ENCODE measurements around the gene PACS2. TPM values are rescaled to one million over a fixed set of nuclear protein-coding genes. Genes with fewer than 3 reads are reported as not detected.

PACS2 gene
- total RNA-seq = 10 to 100 TPM; 55.0 to 59.7 TPM

DNA sequence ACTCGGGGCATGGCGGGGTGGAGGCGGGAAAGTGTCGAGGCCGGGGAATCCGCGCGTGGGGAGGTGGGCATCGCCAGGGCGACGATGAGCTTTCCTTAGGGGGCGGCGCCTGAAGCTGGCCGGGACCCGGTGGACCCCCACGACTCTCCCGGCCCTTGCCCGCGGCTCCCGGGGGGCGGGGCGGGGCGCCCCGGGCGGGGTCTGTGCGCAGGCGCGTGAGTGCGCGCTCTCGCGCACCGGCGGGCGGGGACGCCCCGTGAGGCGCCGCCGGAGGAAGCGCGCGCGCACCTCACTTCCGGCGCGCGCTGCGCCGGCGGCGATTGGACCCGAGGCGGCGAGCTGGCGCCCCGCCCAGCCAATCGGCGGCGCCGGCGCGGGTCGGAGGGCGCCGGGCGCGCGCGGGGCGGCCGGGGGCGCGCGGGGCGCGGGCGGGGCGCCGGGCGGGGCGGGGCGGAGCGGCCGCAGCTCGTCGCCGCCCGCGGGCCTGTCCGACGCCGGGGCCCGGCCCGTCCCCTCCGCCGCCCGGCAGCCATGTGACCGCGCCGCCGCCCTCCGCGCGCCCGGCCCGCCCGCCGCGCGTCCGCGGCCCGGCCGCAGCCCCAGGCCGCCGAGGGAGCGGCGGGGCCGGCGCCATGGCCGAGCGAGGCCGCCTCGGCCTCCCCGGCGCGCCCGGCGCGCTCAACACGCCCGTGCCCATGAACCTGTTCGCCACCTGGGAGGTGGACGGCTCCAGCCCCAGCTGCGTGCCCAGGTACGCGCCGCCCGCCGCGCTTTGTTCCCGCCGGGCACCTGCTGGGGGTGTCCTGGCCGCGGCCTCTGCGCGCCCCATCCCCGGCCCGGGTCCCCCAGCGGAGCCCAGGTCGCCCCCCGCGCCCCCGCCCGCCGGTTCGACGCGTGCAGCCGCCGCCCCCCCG is at the start of gene PACS2:
Gene PACS2 (plus strand): TSS at position 462 of the 914 bp plus-strand sequence. CDS start 171 bp downstream, at position 633.
- Histone ChIP-seq H3K4me1 (peaks cover 0 to 40% of the 10 kb centered on the region in 2 donors), H3K27ac (peak within 1 kb of the TSS; percentile 94 to 99), H3K9me3 (no peaks in the 10 kb centered on the region), H3K36me3 (no peaks in the 10 kb centered on the region), H3K27me3 (no peaks in the 10 kb centered on the region), H3K4me3 (peak within 1 kb of the TSS; percentile 79 to 83)
- TF ChIP-seq, protein P1, sequence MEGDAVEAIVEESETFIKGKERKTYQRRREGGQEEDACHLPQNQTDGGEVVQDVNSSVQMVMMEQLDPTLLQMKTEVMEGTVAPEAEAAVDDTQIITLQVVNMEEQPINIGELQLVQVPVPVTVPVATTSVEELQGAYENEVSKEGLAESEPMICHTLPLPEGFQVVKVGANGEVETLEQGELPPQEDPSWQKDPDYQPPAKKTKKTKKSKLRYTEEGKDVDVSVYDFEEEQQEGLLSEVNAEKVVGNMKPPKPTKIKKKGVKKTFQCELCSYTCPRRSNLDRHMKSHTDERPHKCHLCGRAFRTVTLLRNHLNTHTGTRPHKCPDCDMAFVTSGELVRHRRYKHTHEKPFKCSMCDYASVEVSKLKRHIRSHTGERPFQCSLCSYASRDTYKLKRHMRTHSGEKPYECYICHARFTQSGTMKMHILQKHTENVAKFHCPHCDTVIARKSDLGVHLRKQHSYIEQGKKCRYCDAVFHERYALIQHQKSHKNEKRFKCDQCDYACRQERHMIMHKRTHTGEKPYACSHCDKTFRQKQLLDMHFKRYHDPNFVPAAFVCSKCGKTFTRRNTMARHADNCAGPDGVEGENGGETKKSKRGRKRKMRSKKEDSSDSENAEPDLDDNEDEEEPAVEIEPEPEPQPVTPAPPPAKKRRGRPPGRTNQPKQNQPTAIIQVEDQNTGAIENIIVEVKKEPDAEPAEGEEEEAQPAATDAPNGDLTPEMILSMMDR (IDR thresholded peaks at IDR 0.05) = no peak
- peak; percentile 68 for DNase-seq (ENCODE audit: low spot score)

DNA sequence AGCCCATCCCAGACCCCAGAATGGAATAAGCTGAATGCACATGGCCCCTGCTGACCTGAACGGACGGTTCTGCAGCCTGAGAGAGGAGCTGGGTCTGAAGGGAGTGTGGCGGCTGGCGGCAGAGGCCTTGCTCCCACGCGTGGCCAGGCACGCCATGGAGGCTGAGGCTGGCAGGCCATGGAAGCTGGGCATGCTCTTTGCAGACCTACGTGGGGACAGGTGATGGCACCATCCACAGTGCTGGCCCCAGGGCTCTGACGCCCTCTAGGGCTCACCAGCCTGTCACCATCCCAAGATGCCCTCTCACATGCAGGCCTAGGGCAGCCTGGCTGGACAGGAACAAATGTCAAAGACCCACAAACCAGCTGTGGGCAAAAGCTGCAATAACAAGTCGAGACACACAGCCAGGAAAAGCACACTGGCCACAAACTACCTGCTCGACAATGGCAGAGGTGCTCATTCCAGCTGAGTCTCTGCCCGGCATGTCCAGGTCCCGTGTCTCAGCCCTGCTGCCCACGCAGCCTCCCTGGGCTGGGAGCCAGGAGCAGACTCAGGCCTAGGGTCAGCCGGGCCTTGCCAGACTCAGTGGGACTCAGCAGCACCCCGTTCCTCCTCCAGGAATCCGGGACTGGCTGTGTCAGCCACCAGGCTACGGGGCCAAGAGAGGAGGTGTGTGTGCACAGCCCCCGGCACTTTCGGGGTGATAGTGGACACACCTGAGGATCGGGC is 46.6 kb upstream of the PACS2 start:
- TF ChIP-seq, protein P1 (IDR thresholded peaks at IDR 0.05) = peak in 1 of 2 donors; percentile 25
- H3K9me3 ChIP-seq = no peaks in the 10 kb centered on the region
- H3K27ac ChIP-seq = no peak overlapping the region
- no peaks in the 10 kb centered on the region for H3K36me3 ChIP-seq
- no peak overlapping the region for H3K4me3 ChIP-seq
- H3K27me3 ChIP-seq = no peaks in the 10 kb centered on the region
- no peaks in the 10 kb centered on the region for H3K4me1 ChIP-seq
- no peak for DNase-seq (ENCODE audit: low spot score)

DNA sequence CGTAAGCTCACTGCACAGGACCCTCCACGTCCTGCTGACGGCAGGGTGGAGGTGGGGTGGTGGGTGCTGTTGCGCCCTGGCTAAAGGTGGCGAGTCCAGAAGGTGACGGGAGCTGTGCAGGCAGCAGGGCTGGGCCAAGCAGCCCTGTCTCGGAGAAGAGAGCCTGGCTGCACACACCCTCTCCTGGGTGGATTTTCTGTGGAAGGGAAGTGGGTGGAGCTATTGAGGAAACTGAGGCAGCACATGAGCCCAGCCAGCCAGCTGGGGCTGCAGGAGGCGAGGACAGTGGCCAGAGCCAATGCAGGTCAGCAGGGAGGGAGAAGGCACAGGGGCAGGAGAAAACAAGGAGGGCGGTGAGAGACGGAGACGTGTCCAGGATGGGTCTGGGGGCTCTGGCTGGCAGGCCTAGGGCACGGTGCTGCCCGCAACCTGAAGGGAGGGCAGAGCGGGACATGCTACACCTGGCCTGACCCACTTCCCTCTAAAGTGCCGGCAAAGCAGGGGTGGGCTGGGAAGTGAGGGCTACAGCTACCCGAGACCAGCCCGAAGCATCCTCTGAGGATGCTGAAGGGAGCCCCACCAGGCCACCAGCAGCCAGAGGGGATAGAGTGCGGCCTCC is 45.7 kb upstream of the PACS2 start:
- no peaks in the 10 kb centered on the region for H3K27me3 ChIP-seq
- H3K9me3 ChIP-seq = no peaks in the 10 kb centered on the region
- TF ChIP-seq, protein P1 (IDR thresholded peaks at IDR 0.05) = no peak
- no peak overlapping the region for H3K27ac ChIP-seq
- no peaks in the 10 kb centered on the region for H3K36me3 ChIP-seq
- DNase-seq (ENCODE audit: low spot score) = no peak
- H3K4me1 ChIP-seq = no peaks in the 10 kb centered on the region
- no peak overlapping the region for H3K4me3 ChIP-seq

DNA sequence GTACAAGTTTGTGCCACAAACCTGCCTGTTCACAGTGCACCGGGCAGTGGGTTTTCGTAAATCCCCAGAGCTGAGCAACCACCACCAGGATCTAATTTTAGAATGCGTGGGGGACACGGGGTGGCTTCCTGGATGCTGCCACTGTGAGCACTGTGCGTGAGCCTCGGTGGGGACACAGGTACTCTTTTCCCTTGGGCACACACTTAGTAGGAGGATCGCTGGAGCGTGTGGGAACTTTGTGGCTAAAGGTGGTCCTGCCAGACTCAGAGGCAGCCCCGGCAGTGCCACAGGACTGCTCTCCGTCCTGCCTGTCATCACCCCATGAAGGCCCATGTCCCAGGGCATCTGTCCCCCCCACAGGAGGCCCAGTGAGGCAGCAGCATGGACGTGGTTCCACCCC is 45.1 kb upstream of the PACS2 start:
- Histone ChIP-seq H3K4me1 (no peaks in the 10 kb centered on the region), H3K27me3 (no peaks in the 10 kb centered on the region), H3K27ac (no peak overlapping the region), H3K4me3 (no peak overlapping the region), H3K9me3 (no peaks in the 10 kb centered on the region), H3K36me3 (no peaks in the 10 kb centered on the region)
- TF ChIP-seq, protein P1 (IDR thresholded peaks at IDR 0.05) = no peak
- DNase-seq (ENCODE audit: low spot score) = no peak

DNA sequence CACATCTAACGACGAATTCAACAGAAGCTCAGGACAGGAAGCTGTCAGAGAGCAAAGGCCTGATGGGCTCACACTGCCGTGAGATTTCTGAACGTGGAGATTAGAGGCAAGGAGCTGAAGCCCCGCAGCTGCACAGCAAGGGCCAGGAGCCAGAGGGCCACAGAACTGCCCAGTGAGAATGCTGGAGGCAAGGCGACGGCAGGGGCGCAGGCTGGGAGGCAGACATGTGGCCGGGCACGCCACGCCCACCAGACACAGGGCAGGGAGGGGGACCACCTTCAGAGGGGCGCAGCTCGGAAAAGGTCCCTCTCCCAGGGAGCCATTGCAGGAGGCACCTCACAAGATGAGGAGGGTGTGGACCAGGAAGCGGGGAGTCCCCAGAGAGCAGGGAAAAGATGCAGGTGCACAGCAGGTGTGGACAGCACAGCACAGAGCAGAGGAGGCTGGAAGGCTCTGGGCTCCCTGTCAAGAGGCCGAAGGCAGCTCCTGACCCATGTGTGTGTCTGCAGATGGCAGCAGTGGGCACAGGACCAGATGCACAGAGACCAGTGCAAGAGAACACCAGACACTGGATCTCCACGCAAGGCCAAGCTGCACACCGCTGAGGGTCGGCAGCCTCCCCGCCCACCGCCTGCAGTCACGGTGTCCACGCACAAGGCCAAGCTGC is 43.2 kb upstream of the PACS2 start:
- no peaks in the 10 kb centered on the region for H3K9me3 ChIP-seq
- H3K36me3 ChIP-seq = no peaks in the 10 kb centered on the region
- H3K4me1 ChIP-seq = peaks cover 0 to 10% of the 10 kb centered on the region in 2 donors
- no peak overlapping the region for H3K4me3 ChIP-seq
- TF ChIP-seq, protein P1 (IDR thresholded peaks at IDR 0.05) = no peak
- no peak for DNase-seq (ENCODE audit: low spot score)
- H3K27ac ChIP-seq = no peak overlapping the region
- H3K27me3 ChIP-seq = no peaks in the 10 kb centered on the region
